Heart right ventricle (tissue), 16 donors: ENCODE results near the gene PSMA8. TPM values are rescaled to one million over a fixed set of nuclear protein-coding genes. Genes with fewer than 3 reads are reported as not detected.

Source experiments
- ATAC-seq, 8 donors: fragments of 200-7000 bp; cut with Tn5 transposase; one replicate each; pipeline ENCODE4 v1.9.1; 2020; ENCODE audit warnings: mild to moderate bottlenecking in 8 of 8, moderate library complexity in 8 of 8, moderate number of reproducible peaks in 1 of 8
- DNase-seq, 2 donors: peaks; one replicate each; pipeline ENCODE4 v3.0.0-alpha.2; 2020
- H3K27ac ChIP-seq, 10 donors: fragments of 200-600 bp; sonication (generic) in 2 of 10; one replicate each; pipeline versions ENCODE4 v1.5.0 to v1.8.0; 2020 to 2022; ENCODE audit warnings: mild to moderate bottlenecking in 3 of 10
- H3K27me3 ChIP-seq, 7 donors: fragments of 200-600 bp; one replicate each; pipeline ENCODE4 v1.8.0; 2021 to 2022; ENCODE audit warnings: mild to moderate bottlenecking in 2 of 7
- H3K36me3 ChIP-seq, 9 donors: fragments of 200-600 bp; sonication (generic) in 1 of 9; one replicate each; pipeline versions ENCODE4 v1.5.0 to v1.8.0; 2020 to 2022; ENCODE audit warnings: mild to moderate bottlenecking in 2 of 9
- H3K4me1 ChIP-seq, 9 donors: fragments of 200-600 bp; sonication (generic) in 1 of 9; one replicate each; pipeline versions ENCODE4 v1.5.0 to v1.8.0; 2020 to 2022; ENCODE audit warnings: mild to moderate bottlenecking in 4 of 9
- H3K4me3 ChIP-seq, 10 donors: fragments of 200-600 bp; sonication (generic) in 2 of 10; one replicate each; pipeline versions ENCODE4 v1.5.0 to v1.8.0; 2020 to 2022; ENCODE audit warnings: mild to moderate bottlenecking in 7 of 10, moderate library complexity in 2 of 10
- H3K9me3 ChIP-seq, 11 donors: fragments of 200-600 bp in 10 of 11; sonication (generic) in 2 of 11; one replicate each; pipeline versions ENCODE4 v1.5.0 to v1.8.0; 2013 to 2022; ENCODE audit warnings: mild to moderate bottlenecking in 2 of 11, control low read depth in 1 of 11, moderate library complexity in 1 of 11
- WGBS, 2 donors: extraction: QIAGEN DNeasy Blood & Tissue Kit; methylation state at CpG; one replicate each; pipeline ENCODE4 v1.1.7; 2013; ENCODE audit warnings: inconsistent platforms in 1 of 2; 5-methylcytosine and 5-hydroxymethylcytosine counted together
- intact Hi-C, 10 donors: fragments of 100-400 bp; cut with DNase I; formaldehyde crosslinking; loops; one replicate each; pipeline versions ENCODE4 v1.11.1 to v1.14.2; 2022
- polyA plus RNA-seq, 2 donors: library from polyadenylated mRNA; stranded (reverse); fragments of 200-250 nt; gene quantifications; one replicate each; pipeline ENCODE4 v1.2.3, GENCODE V29; 2013
- total RNA-seq, 10 donors: library from RNA; stranded (reverse); fragmentation: NEBNext Ultra II Directional in 3 of 10; extraction: Animal tissue kit (Norgen Biotek cat#: 25700) in 3 of 10; gene quantifications; one replicate each; pipeline versions ENCODE4 v1.2.1 to v1.2.4, GENCODE V29; 2021 to 2023
- TF ChIP-seq, protein P1 (sequence below), 9 donors: fragments of 200-600 bp; sonication (generic) in 2 of 9; IDR thresholded peaks; one replicate each; pipeline versions ENCODE4 v1.5.0 to v1.8.0; 2021 to 2022; ENCODE audit warnings: antibody characterized with exemption in 9 of 9, mild to moderate bottlenecking in 5 of 9, moderate library complexity in 1 of 9
- donor health status: Arrhythmogenic right ventricular cardiomyopathy.
- donor health status: ischemic (EF 13 %, LVEDD 7.1; RV severe dilation, severe dysfunction).
- donor health status: healthy with polysubstance abuse.
- donor health status: DM: no; HTN: yes; CAD: no.
- donor health status: DM: no; HTN: no; CAD: no.
- donor health status: ischemic (EF 25% LVEDD 6.9; RV normal size, moderate dysfunction).
- donor health status: ischemic (EF 25% LVEDD 5.7; RV mildly dilated, moderate dysfunction).
- donor health status: healthy.
- donor health status: DM: yes; HTN: yes; CAD: no.
- donor health status: Ischemic cardiomyopathy.
- donor health status: ischemic (EF 35%, LVEDD 5.7; RV mildly dilated, moderate dysfunction).
- donor health status: nonischemic (EF 11% LVEDD 7.7; RV severe dilation, severe dysfunction).
- donor health status: DM: yes; HTN: yes; CAD: no.
- donor health status: PGD.
- donor health status: ischemic (EF 29% LVEDD 5.4; RV normal size, mild dysfunction).
- donor health status: nonischemic (EF 23%, LVEDD 6.1; RV moderate dilation, normal function).

Gene PSMA8
- total and polyA plus RNA-seq, 12 donors, result 0.38 TPM; not detected in 11

DNA sequence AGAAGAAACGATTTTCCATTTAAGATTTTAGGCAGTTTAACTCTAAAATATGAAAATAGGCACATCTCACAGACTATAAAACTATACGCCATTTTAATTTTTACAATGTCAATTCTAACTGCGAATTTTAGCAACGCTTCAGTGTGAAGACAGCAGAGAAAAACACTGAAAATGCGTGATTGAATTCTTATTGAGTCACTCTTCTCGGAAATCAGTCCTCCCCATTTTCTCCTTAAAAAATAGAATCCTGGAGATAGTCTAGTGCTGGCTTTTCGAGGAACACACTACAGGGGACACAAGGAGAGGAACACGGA, 92.2 kb downstream of the PSMA8 start:
- DNase-seq, result no peak
- Histone ChIP-seq H3K4me3 (peak overlapping the region; percentile 68 to 89 (median 80)), H3K36me3 (no peaks in the 10 kb centered on the region), H3K27ac (peak overlapping the region in 7 of 10 donors; percentile 24 to 76 (median 67)), H3K27me3 (peaks cover 0 to 7% (median 0%) of the 10 kb centered on the region in 7 donors), H3K9me3 (no peaks in the 10 kb centered on the region), H3K4me1 (peaks cover 0 to 25% (median 9%) of the 10 kb centered on the region in 9 donors)
- TF ChIP-seq, protein P1, sequence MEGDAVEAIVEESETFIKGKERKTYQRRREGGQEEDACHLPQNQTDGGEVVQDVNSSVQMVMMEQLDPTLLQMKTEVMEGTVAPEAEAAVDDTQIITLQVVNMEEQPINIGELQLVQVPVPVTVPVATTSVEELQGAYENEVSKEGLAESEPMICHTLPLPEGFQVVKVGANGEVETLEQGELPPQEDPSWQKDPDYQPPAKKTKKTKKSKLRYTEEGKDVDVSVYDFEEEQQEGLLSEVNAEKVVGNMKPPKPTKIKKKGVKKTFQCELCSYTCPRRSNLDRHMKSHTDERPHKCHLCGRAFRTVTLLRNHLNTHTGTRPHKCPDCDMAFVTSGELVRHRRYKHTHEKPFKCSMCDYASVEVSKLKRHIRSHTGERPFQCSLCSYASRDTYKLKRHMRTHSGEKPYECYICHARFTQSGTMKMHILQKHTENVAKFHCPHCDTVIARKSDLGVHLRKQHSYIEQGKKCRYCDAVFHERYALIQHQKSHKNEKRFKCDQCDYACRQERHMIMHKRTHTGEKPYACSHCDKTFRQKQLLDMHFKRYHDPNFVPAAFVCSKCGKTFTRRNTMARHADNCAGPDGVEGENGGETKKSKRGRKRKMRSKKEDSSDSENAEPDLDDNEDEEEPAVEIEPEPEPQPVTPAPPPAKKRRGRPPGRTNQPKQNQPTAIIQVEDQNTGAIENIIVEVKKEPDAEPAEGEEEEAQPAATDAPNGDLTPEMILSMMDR (IDR thresholded peaks at IDR 0.05), result no peak
- intact Hi-C loops, result loop anchor here in 5 of 10 donors (2.0 to 10.0 kb wide), 3 partner anchors 131 to 137 kb away; partner anchors contain the start of gene SS18 (in 4 of the 5)
- no peak for ATAC-seq
- WGBS, 2 donors, result 22 to 23% methylated on average over 8 of the region's 8 CpGs

GRCh38 chr18:26226229-26227050, 92.8 kb downstream of the PSMA8 start, which contains the start of gene TAF4B:
Gene TAF4B, plus strand, starts transcription at chr18:26226445. Its CDS starts 489 bp downstream, at chr18:26226934.
- 0 to 1% methylated on average over 95 to 101 of the region's 101 CpGs for WGBS, 2 donors
- DNase-seq, result peak; percentile 92 to 94
- TF ChIP-seq, protein P1 (IDR thresholded peaks at IDR 0.05), result no peak
- Histone ChIP-seq H3K4me1 (peaks cover 0 to 25% (median 9%) of the 10 kb centered on the region in 9 donors), H3K4me3 (peak within 1 kb of the TSS; percentile 68 to 89 (median 80)), H3K27ac (peak within 1 kb of the TSS; percentile 3 to 76 (median 48)), H3K9me3 (no peaks in the 10 kb centered on the region), H3K36me3 (no peaks in the 10 kb centered on the region), H3K27me3 (peaks cover 0 to 7% (median 0%) of the 10 kb centered on the region in 7 donors)
- intact Hi-C loops, result loop anchor here in 5 of 10 donors (2.0 to 10.0 kb wide), 3 partner anchors 132 to 138 kb away; partner anchors contain the start of gene SS18 (in 4 of the 5)
- ATAC-seq, result peak; percentile 98 to 100 (median 99)

DNA sequence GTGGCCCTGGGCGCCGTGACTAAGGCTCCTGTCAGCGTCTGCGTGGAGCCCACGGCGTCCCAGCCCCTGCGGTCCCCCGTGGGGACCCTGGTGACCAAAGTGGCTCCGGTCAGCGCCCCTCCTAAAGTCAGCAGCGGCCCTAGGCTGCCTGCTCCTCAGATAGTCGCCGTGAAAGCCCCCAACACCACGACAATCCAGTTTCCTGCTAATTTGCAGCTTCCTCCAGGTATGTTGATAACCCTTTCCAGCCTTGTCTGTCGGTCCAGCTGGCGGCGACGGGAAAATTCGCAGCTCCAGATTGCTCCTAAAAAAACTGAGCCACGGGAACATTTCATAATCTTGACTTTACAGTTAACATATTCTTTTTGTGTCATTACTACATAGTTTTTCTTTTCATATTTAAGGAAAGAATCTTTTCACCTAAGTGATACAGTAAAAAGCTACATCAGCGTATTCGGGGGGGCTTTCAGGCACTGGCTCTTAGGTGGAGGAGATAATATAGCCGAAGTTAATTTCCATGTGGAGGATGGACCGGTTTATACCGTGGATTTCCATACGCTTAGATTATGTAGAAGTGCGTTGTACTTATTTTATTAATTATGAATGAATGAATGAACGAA, 93.5 kb downstream of the PSMA8 start:
- H3K9me3 ChIP-seq, result no peaks in the 10 kb centered on the region
- no peak for ATAC-seq
- peak overlapping the region; percentile 68 to 89 (median 80) for H3K4me3 ChIP-seq
- peaks cover 0 to 7% (median 0%) of the 10 kb centered on the region in 7 donors for H3K27me3 ChIP-seq
- H3K27ac ChIP-seq, result peak overlapping the region; percentile 3 to 76 (median 48)
- DNase-seq, result peak in 1 of 2 donors; percentile 5
- intact Hi-C loops, result loop anchor here in 5 of 10 donors (2.0 to 10.0 kb wide), 3 partner anchors 132 to 138 kb away; partner anchors contain the start of gene SS18 (in 4 of the 5)
- TF ChIP-seq, protein P1 (IDR thresholded peaks at IDR 0.05), result no peak
- no peaks in the 10 kb centered on the region for H3K36me3 ChIP-seq
- H3K4me1 ChIP-seq, result peaks cover 0 to 25% (median 9%) of the 10 kb centered on the region in 9 donors
- WGBS, 2 donors, result 19% methylated on average over 28 of the region's 28 CpGs
